Thoracic aorta (tissue), 2 donors: ENCODE results near the gene SLC29A2. TPM values are rescaled to one million over a fixed set of nuclear protein-coding genes. Genes with fewer than 3 reads are reported as not detected.

ENCODE experiments used
- ATAC-seq: fragments of 150-250 bp; one replicate; pipeline ENCODE4 v1.8.0; 2017; ENCODE audit warnings: low read depth; ENCODE audit not compliant: insufficient number of reproducible peaks, low FRiP score
- DNase-seq: peaks from one replicate; pipeline ENCODE4 v3.0.0-alpha.2; 2020; ENCODE audit warnings: low spot score
- H3K27ac ChIP-seq, 2 donors: fragments of 200-600 bp; sonication (generic); 1 replicate in 1 of 2; 2 replicates in 1 of 2; pipeline ENCODE4 v1.5.1; 2016; ENCODE audit warnings: mild to moderate bottlenecking in 2 of 2, moderate library complexity in 2 of 2
- H3K27me3 ChIP-seq: fragments of 200-600 bp; sonication (generic); replicated peaks from 2 replicates; pipeline ENCODE4 v1.6.0; 2016; ENCODE audit warnings: mild to moderate bottlenecking; ENCODE audit not compliant: insufficient read depth
- H3K36me3 ChIP-seq: fragments of 200-600 bp; sonication (generic); one replicate; pipeline ENCODE4 v1.5.1; 2016
- H3K4me1 ChIP-seq, 2 donors: fragments of 200-600 bp; sonication (generic); 1 replicate in 1 of 2; 2 replicates in 1 of 2; pipeline versions ENCODE4 v1.5.1 to v1.6.0; 2016; ENCODE audit warnings: low read depth in 2 of 2, mild to moderate bottlenecking in 1 of 2; ENCODE audit not compliant: control insufficient read depth in 1 of 2
- H3K4me3 ChIP-seq: fragments of 200-600 bp; sonication (generic); 2 replicates; pipeline ENCODE4 v1.5.1; 2016; ENCODE audit warnings: mild to moderate bottlenecking
- H3K9me3 ChIP-seq: fragments of 200-600 bp; sonication (generic); 2 replicates; pipeline ENCODE4 v1.5.1; 2016
- CTCF ChIP-seq: fragments of 200-600 bp; sonication (generic); IDR thresholded peaks from one replicate; pipeline ENCODE4 v1.5.1; 2019; ENCODE audit warnings: antibody characterized with exemption
- total RNA-seq, 2 donors: library from RNA; depleted of rRNA; stranded (reverse); fragments of >200 nt; gene quantifications; one replicate each; pipeline versions ENCODE4 v1.1.0 to v1.2.3, GENCODE V29; 2016

SLC29A2 gene
- total RNA-seq, 2 donors from 2014 or later, result 2.5 to 3.0 TPM

GRCh38 chr11:66412110-66412509, 40.5 kb upstream of the SLC29A2 start:
- ATAC-seq (no peak), DNase-seq (no peak)
- no peaks in the 10 kb centered on the region for H3K9me3 ChIP-seq
- no peaks in the 10 kb centered on the region for H3K36me3 ChIP-seq
- no peaks in the 10 kb centered on the region for H3K27me3 ChIP-seq
- peaks cover 14 to 57% of the 10 kb centered on the region in 2 donors for H3K4me1 ChIP-seq
- TF ChIP-seq CTCF, result no peak
- peak overlapping the region; percentile 38 for H3K4me3 ChIP-seq
- H3K27ac ChIP-seq, result no peak overlapping the region

GRCh38 chr11:66411323-66411722, 39.8 kb upstream of the SLC29A2 start:
- Histone ChIP-seq H3K4me1 (peaks cover 10 to 53% of the 10 kb centered on the region in 2 donors), H3K4me3 (peak overlapping the region; percentile 38), H3K9me3 (no peaks in the 10 kb centered on the region), H3K27me3 (no peaks in the 10 kb centered on the region), H3K36me3 (no peaks in the 10 kb centered on the region), H3K27ac (no peak overlapping the region)
- no peak for TF ChIP-seq CTCF
- ATAC-seq, result no peak
- no peak for DNase-seq

DNA sequence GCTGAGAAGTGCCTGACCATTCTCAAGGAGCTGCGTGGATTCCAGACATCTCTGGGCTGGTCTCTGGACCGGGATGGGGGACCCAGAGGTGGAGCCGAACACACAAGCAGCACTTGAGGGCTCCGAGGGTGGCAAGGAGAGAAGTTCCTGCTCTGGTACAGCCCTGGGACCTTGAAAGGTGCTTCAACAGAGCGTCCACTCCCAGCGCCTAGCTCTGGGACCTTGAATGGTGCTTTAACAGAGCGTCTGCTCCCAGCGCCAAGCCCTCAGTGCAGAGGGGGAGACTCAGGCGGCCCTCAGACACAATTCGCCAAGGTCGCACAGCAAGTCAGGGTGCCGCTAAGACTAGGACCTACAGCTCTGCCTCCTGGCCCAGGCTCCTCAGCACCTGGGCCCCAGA, 38.6 kb upstream of the SLC29A2 start:
- DNase-seq (no peak), ATAC-seq (no peak)
- no peaks in the 10 kb centered on the region for H3K9me3 ChIP-seq
- no peak for TF ChIP-seq CTCF
- H3K27ac ChIP-seq, result peak overlapping the region in 1 of 2 donors; percentile 65
- no peaks in the 10 kb centered on the region for H3K36me3 ChIP-seq
- peaks cover 10 to 53% of the 10 kb centered on the region in 2 donors for H3K4me1 ChIP-seq
- H3K27me3 ChIP-seq, result no peaks in the 10 kb centered on the region
- H3K4me3 ChIP-seq, result peak overlapping the region; percentile 73

- H3K9me3 ChIP-seq, result no peaks in the 10 kb centered on the region
- peak overlapping the region; percentile 36 to 65 for H3K27ac ChIP-seq
- H3K36me3 ChIP-seq, result no peaks in the 10 kb centered on the region
- H3K27me3 ChIP-seq, result no peaks in the 10 kb centered on the region
- no peak for DNase-seq
- H3K4me3 ChIP-seq, result peak overlapping the region; percentile 73
- H3K4me1 ChIP-seq, result peaks cover 10 to 50% of the 10 kb centered on the region in 2 donors
- no peak for TF ChIP-seq CTCF
- no peak for ATAC-seq
These were observed 37.7 kb upstream of the SLC29A2 start for GRCh38 chr11:66409226-66409625.

DNA sequence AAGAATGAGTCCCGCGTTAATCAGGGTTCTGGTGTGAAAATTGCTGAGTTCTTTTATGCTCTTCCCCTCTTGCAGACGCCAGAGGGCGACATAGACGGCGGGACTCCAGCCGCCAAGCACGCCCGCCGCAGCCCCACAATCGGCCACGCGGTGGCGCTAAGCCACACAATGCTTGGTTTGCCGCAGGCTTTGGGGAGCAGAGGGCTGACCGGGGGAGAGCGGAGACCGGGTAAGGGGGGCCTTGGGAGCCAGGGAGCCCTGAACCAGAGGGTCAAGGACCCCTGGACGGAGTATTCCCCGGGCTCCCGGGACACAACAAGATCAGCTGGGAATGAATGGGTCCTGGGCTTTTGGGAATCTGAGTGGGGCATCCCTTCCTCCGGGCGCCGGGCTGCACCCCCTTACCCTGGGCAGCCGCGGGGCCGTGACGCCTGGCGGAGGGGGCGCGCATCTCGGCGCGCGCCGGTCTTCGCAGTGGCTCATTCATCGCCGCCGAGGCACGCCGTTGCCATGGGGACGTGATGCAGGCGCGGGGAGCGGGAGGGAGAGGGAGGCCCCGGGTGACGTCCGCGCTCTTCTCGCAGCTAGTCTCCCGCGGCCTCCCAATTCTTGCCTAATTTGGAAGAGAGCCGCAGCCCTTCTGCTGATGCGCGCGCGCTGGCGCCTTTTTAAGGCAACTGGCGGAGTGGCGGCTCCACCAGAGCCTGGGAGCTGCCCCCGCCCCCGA, 37.1 kb upstream of the SLC29A2 start:
- TF ChIP-seq CTCF, result peak; percentile 99
- Histone ChIP-seq H3K27me3 (no peaks in the 10 kb centered on the region), H3K9me3 (no peaks in the 10 kb centered on the region), H3K4me3 (peak overlapping the region; percentile 73), H3K4me1 (peaks cover 10 to 44% of the 10 kb centered on the region in 2 donors), H3K27ac (peak overlapping the region; percentile 36 to 65), H3K36me3 (no peaks in the 10 kb centered on the region)
- DNase-seq (peak; percentile 77), ATAC-seq (peak; percentile 66)
